ENCODE results near the gene GADD45G. TPM values are rescaled to one million over a fixed set of nuclear protein-coding genes. Genes with fewer than 3 reads are reported as not detected.

GADD45G gene
- total RNA-seq, 1 experiment from 2014 or later = 7.7 TPM

GRCh38 chr9:89628601-89629000, 23.8 kb downstream of the GADD45G start:
- Mint-ChIP-seq H3K27ac (no peak overlapping the region), H3K4me1 (peaks cover 23 to 27% of the 10 kb centered on the region in 2 experiments), H3K4me3 (no peak overlapping the region), H3K27me3 (ENCODE audit: low read depth) (peaks cover 4% of the 10 kb centered on the region), H3K36me3 (ENCODE audit: insufficient read depth in 1 of 3, low read depth in 3 of 3) (no peaks in the 10 kb centered on the region), H3K9me3 (no peaks in the 10 kb centered on the region)
- Histone ChIP-seq H4K5ac (ENCODE audit: insufficient read length, low read depth, low read length) (no peak overlapping the region), H3K79me1 (ENCODE audit: insufficient read depth, low read depth, low read length, poor library complexity, severe bottlenecking) (no peaks in the 10 kb centered on the region), H3K23me2 (ENCODE audit: insufficient read length, low read depth, low read length, poor library complexity, severe bottlenecking) (no peaks in the 10 kb centered on the region), H3K18ac (ENCODE audit: insufficient read length, low read depth, low read length) (no peak overlapping the region), H3K56ac (ENCODE audit: insufficient read length, low read depth, low read length) (no peak overlapping the region), H2AFZ (ENCODE audit: low read length) (no peak overlapping the region), H2BK12ac (ENCODE audit: insufficient read length, low read depth, low read length) (no peak overlapping the region), H4K8ac (replicated peaks; ENCODE audit: insufficient read length, low read depth, low read length) (no peak overlapping the region), H3K23ac (ENCODE audit: insufficient read length, low read depth, low read length) (no peak overlapping the region), H3K27me3 (ENCODE audit: insufficient read depth, low read length) (no peaks in the 10 kb centered on the region), H3K9me3 (ENCODE audit: control insufficient read depth, low read depth, low read length) (no peaks in the 10 kb centered on the region), H2BK5ac (ENCODE audit: insufficient read length, low read length) (no peak overlapping the region), H3K14ac (ENCODE audit: insufficient read depth, low read length) (no peak overlapping the region), H4K91ac (ENCODE audit: insufficient read length, low read depth, low read length) (no peak overlapping the region), H3K4ac (ENCODE audit: low read depth, low read length) (no peak overlapping the region), H2AK5ac (ENCODE audit: insufficient read length, low read length) (no peak overlapping the region), H3K9ac (ENCODE audit: extremely low read depth, insufficient read length, low read length) (no peak overlapping the region), H2BK15ac (ENCODE audit: low read depth, low read length) (no peak overlapping the region), H4K20me1 (ENCODE audit: control insufficient read depth, insufficient read depth, insufficient read length) (no peaks in the 10 kb centered on the region), H3K79me2 (ENCODE audit: insufficient read depth, low read length) (no peaks in the 10 kb centered on the region), H3K27ac (ENCODE audit: insufficient read length, low read depth, low read length) (no peak overlapping the region), H2BK120ac (ENCODE audit: low read depth, low read length, poor library complexity, severe bottlenecking) (no peak overlapping the region), H3K4me1 (ENCODE audit: insufficient read depth, low read length) (no peaks in the 10 kb centered on the region), H3K4me2 (ENCODE audit: insufficient read depth, insufficient read length, low read length) (no peak overlapping the region), H3T11ph (ENCODE audit: low read length) (no peak overlapping the region), H2BK20ac (ENCODE audit: low read depth, low read length, poor library complexity, severe bottlenecking) (no peak overlapping the region)
- TF ChIP-seq, protein P1, sequence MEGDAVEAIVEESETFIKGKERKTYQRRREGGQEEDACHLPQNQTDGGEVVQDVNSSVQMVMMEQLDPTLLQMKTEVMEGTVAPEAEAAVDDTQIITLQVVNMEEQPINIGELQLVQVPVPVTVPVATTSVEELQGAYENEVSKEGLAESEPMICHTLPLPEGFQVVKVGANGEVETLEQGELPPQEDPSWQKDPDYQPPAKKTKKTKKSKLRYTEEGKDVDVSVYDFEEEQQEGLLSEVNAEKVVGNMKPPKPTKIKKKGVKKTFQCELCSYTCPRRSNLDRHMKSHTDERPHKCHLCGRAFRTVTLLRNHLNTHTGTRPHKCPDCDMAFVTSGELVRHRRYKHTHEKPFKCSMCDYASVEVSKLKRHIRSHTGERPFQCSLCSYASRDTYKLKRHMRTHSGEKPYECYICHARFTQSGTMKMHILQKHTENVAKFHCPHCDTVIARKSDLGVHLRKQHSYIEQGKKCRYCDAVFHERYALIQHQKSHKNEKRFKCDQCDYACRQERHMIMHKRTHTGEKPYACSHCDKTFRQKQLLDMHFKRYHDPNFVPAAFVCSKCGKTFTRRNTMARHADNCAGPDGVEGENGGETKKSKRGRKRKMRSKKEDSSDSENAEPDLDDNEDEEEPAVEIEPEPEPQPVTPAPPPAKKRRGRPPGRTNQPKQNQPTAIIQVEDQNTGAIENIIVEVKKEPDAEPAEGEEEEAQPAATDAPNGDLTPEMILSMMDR (conservative IDR thresholded peaks at IDR 0.05) = no peak
- DNase-seq = no peak
- no CpG with 5 or more reads among the region's 2 CpGs for WGBS (ENCODE audit: extremely low coverage, insufficient read length, low lambda C conversion rate)
